A549 (cell line): ENCODE results near the gene CLIP2. TPM values are rescaled to one million over a fixed set of nuclear protein-coding genes. Genes with fewer than 3 reads are reported as not detected.

Experiments used
- ATAC-seq, 2 experiments: fragments of 200-7000 bp in 1 of 2; fragments of >200 bp in 1 of 2; cut with Nextera tagmentation in 1 of 2; cut with Tn5 transposase in 1 of 2; 3 replicates each; pipeline versions ENCODE4 v1.8.0 to v1.9.1; 2018 to 2020; ENCODE audit warnings: mild to moderate bottlenecking in 1 of 2, moderate library complexity in 1 of 2
- CTCF ChIA-PET: fragments of 300-600 bp; sonication (Branson Sonifier 250); formaldehyde crosslinking; extraction: SDS; loops from one replicate; lab custom pipeline; 2021; ENCODE audit warnings: antibody characterized with exemption, inconsistent platforms; lab: Yijun Ruan, JAX
- POLR2A ChIA-PET: fragments of 350-600 bp; formaldehyde crosslinking; extraction: SDS; loops from one replicate; lab custom pipeline; 2021; ENCODE audit warnings: antibody characterized with exemption, inconsistent platforms; lab: Yijun Ruan, JAX
- DNase-seq, 2 experiments: peaks; one replicate each; pipeline versions ENCODE4 v3.0.0 to v3.0.0-alpha.2; 2011 to 2016; ENCODE audit warnings: low read depth in 1 of 2, low spot score in 1 of 2
- FAIRE-seq: peaks from 2 replicates; lab custom pipeline; 2011; peaks lifted over from hg19 to GRCh38; lab: Jason Lieb, UNC
- H3K27ac ChIP-seq, 2 experiments: fragments of >200 bp; sonication (Bioruptor Twin); formaldehyde crosslinking; 3 replicates each; pipeline ENCODE4 v1.5.1; 2016 to 2017
- H3K4me1 ChIP-seq: fragments of >200 bp; sonication (Bioruptor Twin); formaldehyde crosslinking; 3 replicates; pipeline ENCODE4 v1.6.1; 2016
- H3K4me2 ChIP-seq: fragments of >200 bp; sonication (Bioruptor Twin); formaldehyde crosslinking; 3 replicates; pipeline ENCODE4 v1.6.1; 2016
- H3K4me3 ChIP-seq: fragments of >200 bp; sonication (Bioruptor Twin); formaldehyde crosslinking; 3 replicates; pipeline ENCODE4 v1.5.1; 2016
- H3K9me3 ChIP-seq: fragments of >200 bp; sonication (Bioruptor Twin); formaldehyde crosslinking; 3 replicates; pipeline ENCODE4 v1.6.1; 2016
- ATOH8 ChIP-seq: fragments of 250-450 bp; sonication (Bioruptor Pico); IDR thresholded peaks from 2 replicates; pipeline ENCODE4 v1.5.0; 2020; ENCODE audit warnings: low read depth, mild to moderate bottlenecking, moderate library complexity
- CBX8 ChIP-seq: fragments of 200-600 bp; sonication (generic); IDR thresholded peaks from 2 replicates; pipeline ENCODE4 v1.6.1; 2016
- CHD2 ChIP-seq: fragments of 150-350 bp; IDR thresholded peaks from 2 replicates; pipeline ENCODE4 v1.6.1; 2014; ENCODE audit warnings: low read length; ENCODE audit not compliant: partially characterized antibody
- EHF ChIP-seq: fragments of 250-450 bp; sonication (Bioruptor Pico); IDR thresholded peaks from 2 replicates; pipeline ENCODE4 v1.5.0; 2020; ENCODE audit warnings: mild to moderate bottlenecking
- EHMT2 ChIP-seq: fragments of 200-600 bp; sonication (generic); IDR thresholded peaks from 2 replicates; pipeline ENCODE4 v1.6.1; 2016; ENCODE audit warnings: antibody characterized with exemption, low read depth, mild to moderate bottlenecking, moderate library complexity
- HDAC2 ChIP-seq: fragments of 200-600 bp; sonication (generic); IDR thresholded peaks from 2 replicates; pipeline ENCODE4 v1.6.1; 2016
- HOXB13 ChIP-seq: fragments of 250-450 bp; sonication (Bioruptor Pico); IDR thresholded peaks from 2 replicates; pipeline ENCODE4 v1.5.0; 2020; ENCODE audit warnings: low read depth, mild to moderate bottlenecking, moderate library complexity
- JUN ChIP-seq, 2 experiments: fragments of >200 bp; sonication (Bioruptor Twin); formaldehyde crosslinking; IDR thresholded peaks; 2 replicates in 1 of 2; 3 replicates in 1 of 2; pipeline ENCODE4 v1.6.1; 2016 to 2017
- MAZ ChIP-seq: fragments of 150-350 bp; IDR thresholded peaks from 2 replicates; pipeline ENCODE4 v1.6.1; 2014; ENCODE audit warnings: antibody characterized with exemption, low read depth, low read length, borderline replicate concordance
- NPAS2 ChIP-seq: fragments of 250-450 bp; sonication (Bioruptor Pico); IDR thresholded peaks from 2 replicates; pipeline ENCODE4 v1.8.0; 2022; ENCODE audit warnings: mild to moderate bottlenecking, moderate library complexity, borderline replicate concordance
- NR3C1 ChIP-seq: fragments of >200 bp; sonication (Bioruptor Twin); formaldehyde crosslinking; IDR thresholded peaks from 3 replicates; pipeline ENCODE4 v1.6.1; 2017
- PHF8 ChIP-seq: fragments of 200-600 bp; sonication (generic); IDR thresholded peaks from 2 replicates; pipeline ENCODE4 v1.6.1; 2016; ENCODE audit warnings: low read depth, mild to moderate bottlenecking, antibody characterized with exemption, moderate library complexity, borderline replicate concordance
- POLR2A ChIP-seq: IDR thresholded peaks from 2 replicates; pipeline ENCODE4 v1.6.1; 2012; ENCODE audit warnings: mild to moderate bottlenecking, low read length
- POLR2AphosphoS2 ChIP-seq: conservative IDR thresholded peaks from 2 replicates; pipeline ENCODE4 v1.6.1; 2012; ENCODE audit warnings: low read length, improper control_type of control experiment, inconsistent platforms
- RAD21 ChIP-seq, 2 experiments: fragments of >200 bp in 1 of 2; sonication (Bioruptor Twin) in 1 of 2; formaldehyde crosslinking in 1 of 2; IDR thresholded peaks in 1 of 2; conservative IDR thresholded peaks in 1 of 2; 2 replicates in 1 of 2; 3 replicates in 1 of 2; pipeline ENCODE4 v1.6.1; 2012 to 2018; ENCODE audit warnings: inconsistent platforms in 1 of 2
- RFX5 ChIP-seq: fragments of 450-650 bp; IDR thresholded peaks from 2 replicates; pipeline ENCODE4 v1.7.1; 2014; ENCODE audit warnings: antibody characterized with exemption, mild to moderate bottlenecking, moderate library complexity
- RNF2 ChIP-seq: fragments of 200-600 bp; sonication (generic); IDR thresholded peaks from 2 replicates; pipeline ENCODE4 v1.6.1; 2016; ENCODE audit warnings: low read depth, mild to moderate bottlenecking, antibody characterized with exemption, moderate library complexity, borderline replicate concordance
- SMC3 ChIP-seq: fragments of >200 bp; sonication (Bioruptor Twin); formaldehyde crosslinking; IDR thresholded peaks from 3 replicates; pipeline ENCODE4 v1.6.1; 2018; ENCODE audit warnings: inconsistent platforms
- WGBS: methylation state at CpG from one replicate; pipeline ENCODE4 v1.1.6; 2017; ENCODE audit errors: missing lambda C conversion rate; 5-methylcytosine and 5-hydroxymethylcytosine counted together
- polyA plus RNA-seq, 4 experiments: library from polyadenylated mRNA; depleted of rRNA in 3 of 4; stranded (reverse); fragments of >200 nt; fragmentation: RNase III in 1 of 4; extraction: RNeasy Plus Mini Kit Qiagen cat#74134 plus additional on column Dnase treatment in 1 of 4; gene quantifications; 2 replicates in 3 of 4; 3 replicates in 1 of 4; pipeline ENCODE4 v1.2.3, GENCODE V29; 2011 to 2017
- TF ChIP-seq, protein P1 (sequence below): fragments of 250-450 bp; sonication (Bioruptor Pico); IDR thresholded peaks from 2 replicates; pipeline ENCODE4 v1.5.0; 2021; ENCODE audit warnings: mild to moderate bottlenecking, moderate library complexity, borderline replicate concordance
- TF ChIP-seq, protein P2 (sequence below): IDR thresholded peaks from 2 replicates; pipeline ENCODE4 v1.6.1; 2012
- TF ChIP-seq, protein P3 (sequence below): fragments of >200 bp; sonication (Bioruptor Twin); formaldehyde crosslinking; IDR thresholded peaks from 2 replicates; pipeline ENCODE4 v1.6.1; 2016
- TF ChIP-seq, protein P4 (sequence below): fragments of 150-350 bp; IDR thresholded peaks from 2 replicates; pipeline ENCODE4 v1.6.1; 2014; ENCODE audit warnings: low read depth, mild to moderate bottlenecking, low read length

The CLIP2 gene
- polyA plus RNA-seq, 2 of the 4 experiments (the other 2 are of a cell fraction): 3.7 to 17.0 TPM

- Histone ChIP-seq H3K27ac (no peak overlapping the region), H3K9me3 (no peaks in the 10 kb centered on the region), H3K4me2 (no peak overlapping the region), H3K4me3 (no peak overlapping the region), H3K4me1 (no peaks in the 10 kb centered on the region)
- TF ChIP-seq POLR2A (no peak), CHD2 (no peak), EHF (CRISPR knock-in tag) (no peak), POLR2AphosphoS2 (no peak), EHMT2 (no peak), HDAC2 (no peak), RAD21 (conservative IDR thresholded peaks at IDR 0.05 in 1 of 2, IDR thresholded peaks at IDR 0.05 in 1 of 2) (no peak), RFX5 (no peak), NPAS2 (CRISPR knock-in tag) (no peak), ATOH8 (CRISPR knock-in tag) (no peak), HOXB13 (CRISPR knock-in tag) (no peak), JUN (IDR thresholded peaks at IDR 0.05) (no peak)
- TF ChIP-seq, protein P1, sequence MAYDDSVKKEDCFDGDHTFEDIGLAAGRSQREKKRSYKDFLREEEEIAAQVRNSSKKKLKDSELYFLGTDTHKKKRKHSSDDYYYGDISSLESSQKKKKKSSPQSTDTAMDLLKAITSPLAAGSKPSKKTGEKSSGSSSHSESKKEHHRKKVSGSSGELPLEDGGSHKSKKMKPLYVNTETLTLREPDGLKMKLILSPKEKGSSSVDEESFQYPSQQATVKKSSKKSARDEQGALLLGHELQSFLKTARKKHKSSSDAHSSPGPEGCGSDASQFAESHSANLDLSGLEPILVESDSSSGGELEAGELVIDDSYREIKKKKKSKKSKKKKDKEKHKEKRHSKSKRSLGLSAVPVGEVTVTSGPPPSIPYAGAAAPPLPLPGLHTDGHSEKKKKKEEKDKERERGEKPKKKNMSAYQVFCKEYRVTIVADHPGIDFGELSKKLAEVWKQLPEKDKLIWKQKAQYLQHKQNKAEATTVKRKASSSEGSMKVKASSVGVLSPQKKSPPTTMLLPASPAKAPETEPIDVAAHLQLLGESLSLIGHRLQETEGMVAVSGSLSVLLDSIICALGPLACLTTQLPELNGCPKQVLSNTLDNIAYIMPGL (CRISPR knock-in tag): no peak
- TF ChIP-seq, protein P2, sequence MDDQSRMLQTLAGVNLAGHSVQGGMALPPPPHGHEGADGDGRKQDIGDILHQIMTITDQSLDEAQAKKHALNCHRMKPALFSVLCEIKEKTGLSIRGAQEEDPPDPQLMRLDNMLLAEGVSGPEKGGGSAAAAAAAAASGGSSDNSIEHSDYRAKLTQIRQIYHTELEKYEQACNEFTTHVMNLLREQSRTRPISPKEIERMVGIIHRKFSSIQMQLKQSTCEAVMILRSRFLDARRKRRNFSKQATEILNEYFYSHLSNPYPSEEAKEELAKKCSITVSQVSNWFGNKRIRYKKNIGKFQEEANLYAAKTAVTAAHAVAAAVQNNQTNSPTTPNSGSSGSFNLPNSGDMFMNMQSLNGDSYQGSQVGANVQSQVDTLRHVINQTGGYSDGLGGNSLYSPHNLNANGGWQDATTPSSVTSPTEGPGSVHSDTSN: no peak
- ChIA-PET CTCF (interaction anchor here (0.7 to 22.8 kb wide), 11 partner anchors 10 to 336 kb away, joined by 3 to 684 read pairs (median 4); partner anchors contain the start of gene LAT2), POLR2A (no interaction called here)
- ATAC-seq (no peak), FAIRE-seq (no peak), DNase-seq (no peak)
- WGBS: 86% methylated on average over 29 of the region's 30 CpGs
Observed at GRCh38 chr7:74403521-74404387, 114.5 kb downstream of the CLIP2 start.

GRCh38 chr7:74404388-74404700, 115.1 kb downstream of the CLIP2 start:
- TF ChIP-seq CBX8: no peak
- TF ChIP-seq, protein P3, sequence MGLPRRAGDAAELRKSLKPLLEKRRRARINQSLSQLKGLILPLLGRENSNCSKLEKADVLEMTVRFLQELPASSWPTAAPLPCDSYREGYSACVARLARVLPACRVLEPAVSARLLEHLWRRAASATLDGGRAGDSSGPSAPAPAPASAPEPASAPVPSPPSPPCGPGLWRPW: no peak
- no peak for TF ChIP-seq SMC3
- TF ChIP-seq MAZ: no peak
- TF ChIP-seq ATOH8 (CRISPR knock-in tag): no peak
- TF ChIP-seq, protein P2: no peak
- TF ChIP-seq, protein P4, sequence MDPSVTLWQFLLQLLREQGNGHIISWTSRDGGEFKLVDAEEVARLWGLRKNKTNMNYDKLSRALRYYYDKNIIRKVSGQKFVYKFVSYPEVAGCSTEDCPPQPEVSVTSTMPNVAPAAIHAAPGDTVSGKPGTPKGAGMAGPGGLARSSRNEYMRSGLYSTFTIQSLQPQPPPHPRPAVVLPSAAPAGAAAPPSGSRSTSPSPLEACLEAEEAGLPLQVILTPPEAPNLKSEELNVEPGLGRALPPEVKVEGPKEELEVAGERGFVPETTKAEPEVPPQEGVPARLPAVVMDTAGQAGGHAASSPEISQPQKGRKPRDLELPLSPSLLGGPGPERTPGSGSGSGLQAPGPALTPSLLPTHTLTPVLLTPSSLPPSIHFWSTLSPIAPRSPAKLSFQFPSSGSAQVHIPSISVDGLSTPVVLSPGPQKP: no peak
- TF ChIP-seq PHF8: no peak
- no peak for TF ChIP-seq HDAC2
- no peak for TF ChIP-seq EHMT2
- TF ChIP-seq NR3C1: no peak
- TF ChIP-seq RNF2: no peak
- ChIA-PET CTCF (interaction anchor here (0.7 to 22.8 kb wide), 11 partner anchors 10 to 541 kb away, joined by 3 to 684 read pairs (median 4); partner anchors contain the start of gene LAT2), POLR2A (no interaction called here)
- no peaks in the 10 kb centered on the region for H3K9me3 ChIP-seq
- no peaks in the 10 kb centered on the region for H3K4me1 ChIP-seq
- ATAC-seq (no peak), FAIRE-seq (no peak), DNase-seq (no peak)
- H3K4me2 ChIP-seq: no peak overlapping the region
- 92% methylated on average over 8 of the region's 8 CpGs for WGBS
- no peak overlapping the region for H3K4me3 ChIP-seq
- H3K27ac ChIP-seq: no peak overlapping the region
